ENCODE data around the gene RAB3GAP1. TPM values are rescaled to one million over a fixed set of nuclear protein-coding genes. Genes with fewer than 3 reads are reported as not detected.

The RAB3GAP1 gene
- total RNA-seq, 1 experiment from 2014 or later, result 38.6 TPM

GRCh38 chr2:135152361-135152760 lies 100.3 kb downstream of the RAB3GAP1 start:
- Histone ChIP-seq H3K4me1 (ENCODE audit: control insufficient read depth, insufficient read depth, low read length) (no peaks in the 10 kb centered on the region), H3K36me3 (ENCODE audit: control insufficient read depth, insufficient read depth, low read length) (peaks cover 27% of the 10 kb centered on the region), H3K27ac (ENCODE audit: low read length) (no peak overlapping the region), H3K27me3 (ENCODE audit: control insufficient read depth, insufficient read depth, low read length) (no peaks in the 10 kb centered on the region), H3K9me3 (ENCODE audit: control insufficient read depth, insufficient read depth, low read depth, low read length) (no peaks in the 10 kb centered on the region), H3K4me3 (ENCODE audit: low read depth in 2 of 2, low read length in 2 of 2) (no peak overlapping the region)
- intact Hi-C loops (cut with micrococcal nuclease; ENCODE audit: unreplicated experiment) (no loop called here), in situ Hi-C loops (cut with HindIII; ENCODE audit: low pct_unique_long_range_greater_than_20kb, low sequenced_read_pairs) (no loop called here)
- CTCF ChIA-PET, result no interaction called here
- DNase-seq (ENCODE audit: low read depth, low spot score) (no peak), ATAC-seq (no peak)
- TF ChIP-seq SIN3A (IDR thresholded peaks at IDR 0.05; ENCODE audit: borderline replicate concordance, insufficient read depth, low read depth, low read length) (no peak), TCF7L2 (IDR thresholded peaks at IDR 0.05; ENCODE audit: low read depth, low read length) (no peak), REST (IDR thresholded peaks at IDR 0.05; ENCODE audit: insufficient read depth in 1 of 2, low read depth in 2 of 2, low read length in 1 of 2) (no peak), POLR2AphosphoS5 (IDR thresholded peaks at IDR 0.05; ENCODE audit: low read depth, low read length) (no peak)
- TF ChIP-seq, protein P1, sequence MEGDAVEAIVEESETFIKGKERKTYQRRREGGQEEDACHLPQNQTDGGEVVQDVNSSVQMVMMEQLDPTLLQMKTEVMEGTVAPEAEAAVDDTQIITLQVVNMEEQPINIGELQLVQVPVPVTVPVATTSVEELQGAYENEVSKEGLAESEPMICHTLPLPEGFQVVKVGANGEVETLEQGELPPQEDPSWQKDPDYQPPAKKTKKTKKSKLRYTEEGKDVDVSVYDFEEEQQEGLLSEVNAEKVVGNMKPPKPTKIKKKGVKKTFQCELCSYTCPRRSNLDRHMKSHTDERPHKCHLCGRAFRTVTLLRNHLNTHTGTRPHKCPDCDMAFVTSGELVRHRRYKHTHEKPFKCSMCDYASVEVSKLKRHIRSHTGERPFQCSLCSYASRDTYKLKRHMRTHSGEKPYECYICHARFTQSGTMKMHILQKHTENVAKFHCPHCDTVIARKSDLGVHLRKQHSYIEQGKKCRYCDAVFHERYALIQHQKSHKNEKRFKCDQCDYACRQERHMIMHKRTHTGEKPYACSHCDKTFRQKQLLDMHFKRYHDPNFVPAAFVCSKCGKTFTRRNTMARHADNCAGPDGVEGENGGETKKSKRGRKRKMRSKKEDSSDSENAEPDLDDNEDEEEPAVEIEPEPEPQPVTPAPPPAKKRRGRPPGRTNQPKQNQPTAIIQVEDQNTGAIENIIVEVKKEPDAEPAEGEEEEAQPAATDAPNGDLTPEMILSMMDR (IDR thresholded peaks at IDR 0.05), result no peak
- POLR2A ChIA-PET, result no interaction called here
- BruUV-seq (replicated peaks), result no TSS peak

DNA sequence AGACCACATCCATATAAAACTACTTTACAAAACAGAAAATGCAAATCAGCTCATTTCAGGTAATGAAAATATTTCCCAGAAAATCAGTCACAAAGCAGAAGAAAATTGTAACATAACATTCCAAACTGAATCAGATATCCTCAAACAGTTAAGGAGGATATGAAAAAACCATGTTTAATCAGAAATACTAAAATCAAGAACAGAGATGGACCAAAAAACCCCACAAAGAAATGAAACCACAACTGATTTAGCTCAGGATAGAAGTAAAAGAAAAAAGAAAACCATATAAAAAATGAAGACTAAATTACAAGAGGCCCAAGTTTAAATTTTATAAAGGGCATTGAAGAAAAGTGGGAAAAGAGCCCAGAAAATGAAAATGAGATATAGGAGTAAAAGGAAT lies 102.9 kb downstream of the RAB3GAP1 start:
- no peak for DNase-seq (ENCODE audit: low read depth, low spot score)

More for the DNA sequence above, 102.9 kb downstream of the RAB3GAP1 start:
- no peak overlapping the region for H3K27ac ChIP-seq (ENCODE audit: low read length)
- no peak overlapping the region for H3K4me3 ChIP-seq (ENCODE audit: low read depth in 2 of 2, low read length in 2 of 2)
- in situ Hi-C loops (cut with HindIII; ENCODE audit: low pct_unique_long_range_greater_than_20kb, low sequenced_read_pairs), result no loop called here
- TF ChIP-seq POLR2AphosphoS5 (IDR thresholded peaks at IDR 0.05; ENCODE audit: low read depth, low read length) (no peak), SIN3A (IDR thresholded peaks at IDR 0.05; ENCODE audit: borderline replicate concordance, insufficient read depth, low read depth, low read length) (no peak), TCF7L2 (IDR thresholded peaks at IDR 0.05; ENCODE audit: low read depth, low read length) (no peak), REST (IDR thresholded peaks at IDR 0.05; ENCODE audit: insufficient read depth in 1 of 2, low read depth in 2 of 2, low read length in 1 of 2) (no peak)
- TF ChIP-seq, protein P1 (IDR thresholded peaks at IDR 0.05), result no peak
- H3K36me3 ChIP-seq (ENCODE audit: control insufficient read depth, insufficient read depth, low read length), result peaks cover 27% of the 10 kb centered on the region
- BruUV-seq (replicated peaks), result no TSS peak
- no peaks in the 10 kb centered on the region for H3K27me3 ChIP-seq (ENCODE audit: control insufficient read depth, insufficient read depth, low read length)
- ATAC-seq, result no peak
- no peaks in the 10 kb centered on the region for H3K9me3 ChIP-seq (ENCODE audit: control insufficient read depth, insufficient read depth, low read depth, low read length)
- POLR2A ChIA-PET, result interaction anchor here (0.6 kb wide), 1 partner anchor 137 kb away, joined by 10 read pairs; no protein-coding TSS in a partner anchor
- H3K4me1 ChIP-seq (ENCODE audit: control insufficient read depth, insufficient read depth, low read length), result no peaks in the 10 kb centered on the region
- CTCF ChIA-PET, result no interaction called here
- intact Hi-C loops (cut with micrococcal nuclease; ENCODE audit: unreplicated experiment), result no loop called here
